ENCODE results near the gene INO80C. TPM values are rescaled to one million over a fixed set of nuclear protein-coding genes. Genes with fewer than 3 reads are reported as not detected.

INO80C gene
- total and polyA plus RNA-seq, 2 donors from 2014 or later = 20.9 to 38.2 TPM

DNA sequence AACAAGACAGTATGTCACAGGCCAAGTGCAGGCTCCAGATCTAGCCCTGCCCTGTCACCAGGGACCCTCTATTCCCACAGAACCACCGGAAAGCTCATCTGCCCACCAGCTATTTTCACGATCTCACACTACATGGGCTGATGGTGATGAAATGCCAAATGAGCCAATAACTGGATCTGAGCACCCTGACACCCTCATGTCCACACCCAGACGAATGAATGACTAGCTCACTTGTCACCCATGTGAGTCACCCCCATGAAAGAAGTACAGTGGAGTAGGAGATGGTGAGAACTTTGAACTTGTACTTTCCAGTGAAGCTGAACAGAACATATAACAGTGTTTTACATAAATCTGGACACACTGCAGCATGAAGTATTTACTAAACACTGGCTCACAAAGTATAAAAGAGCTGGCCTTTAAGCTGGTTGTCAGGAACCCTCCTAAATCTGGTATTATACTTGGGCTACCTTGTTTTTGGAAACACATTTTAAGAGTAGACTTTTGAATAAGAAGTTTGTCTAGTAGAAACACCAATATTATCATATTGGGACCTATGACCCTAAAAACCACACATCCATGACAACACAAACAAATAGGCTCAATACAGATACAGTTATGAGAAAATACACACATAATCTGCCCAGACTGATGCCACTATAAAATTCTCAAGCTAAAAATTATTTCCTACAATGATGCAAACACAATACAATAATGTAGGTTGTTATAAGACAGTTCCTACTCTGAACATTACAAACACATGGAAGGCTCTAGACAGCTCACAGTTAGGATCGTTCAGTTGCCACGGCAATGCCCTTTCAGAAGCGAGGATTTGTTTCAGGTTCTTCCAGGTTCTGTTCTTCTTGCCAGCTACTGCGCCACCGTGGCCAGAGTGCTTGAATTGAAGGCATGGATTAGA, 19.0 kb downstream of the INO80C start:
- Histone ChIP-seq H3K27ac (ENCODE audit: low read depth in 2 of 2, low read length in 2 of 2) (no peak overlapping the region), H3K4me3 (ENCODE audit: low read length in 3 of 3) (no peak overlapping the region), H3K9me3 (ENCODE audit: control insufficient read depth in 2 of 3, insufficient read depth in 1 of 3, low read length in 3 of 3) (no peaks in the 10 kb centered on the region), H3K9ac (ENCODE audit: low read length in 3 of 3) (no peak overlapping the region), H3K4me1 (ENCODE audit: control insufficient read depth in 2 of 3, insufficient read depth in 2 of 3, low read depth in 1 of 3, low read length in 3 of 3) (peaks cover 0 to 13% (median 5%) of the 10 kb centered on the region in 3 donors), H3K36me3 (ENCODE audit: control insufficient read depth in 2 of 3, insufficient read depth in 3 of 3, low read length in 3 of 3) (no peaks in the 10 kb centered on the region), H3K27me3 (ENCODE audit: control insufficient read depth, insufficient read depth, low read length) (no peaks in the 10 kb centered on the region)
- DNase-seq (no peak), FAIRE-seq (no peak)
- intact Hi-C loops (cut with DNase I) = no loop called here
- TF ChIP-seq CTCF (IDR thresholded peaks at IDR 0.05; ENCODE audit: borderline replicate concordance, extremely low read depth, insufficient read depth) = no peak

GRCh38 chr18:35477974-35478373, 19.8 kb downstream of the INO80C start:
- H3K27me3 ChIP-seq (ENCODE audit: control insufficient read depth, insufficient read depth, low read length) = no peaks in the 10 kb centered on the region
- H3K4me1 ChIP-seq (ENCODE audit: control insufficient read depth in 2 of 3, insufficient read depth in 2 of 3, low read depth in 1 of 3, low read length in 3 of 3) = peaks cover 0 to 13% (median 5%) of the 10 kb centered on the region in 3 donors
- peaks cover 0 to 5% (median 0%) of the 10 kb centered on the region in 3 donors for H3K36me3 ChIP-seq (ENCODE audit: control insufficient read depth in 2 of 3, insufficient read depth in 3 of 3, low read length in 3 of 3)
- H3K9ac ChIP-seq (ENCODE audit: low read length in 3 of 3) = no peak overlapping the region
- H3K9me3 ChIP-seq (ENCODE audit: control insufficient read depth in 2 of 3, insufficient read depth in 1 of 3, low read length in 3 of 3) = no peaks in the 10 kb centered on the region
- TF ChIP-seq CTCF (IDR thresholded peaks at IDR 0.05; ENCODE audit: borderline replicate concordance, extremely low read depth, insufficient read depth) = no peak
- H3K27ac ChIP-seq (ENCODE audit: low read depth in 2 of 2, low read length in 2 of 2) = no peak overlapping the region
- FAIRE-seq (no peak), DNase-seq (no peak)
- intact Hi-C loops (cut with DNase I) = no loop called here
- no peak overlapping the region for H3K4me3 ChIP-seq (ENCODE audit: low read length in 3 of 3)

- Histone ChIP-seq H3K27me3 (ENCODE audit: control insufficient read depth, insufficient read depth, low read length) (no peaks in the 10 kb centered on the region), H3K9me3 (ENCODE audit: control insufficient read depth in 2 of 3, insufficient read depth in 1 of 3, low read length in 3 of 3) (no peaks in the 10 kb centered on the region), H3K4me3 (ENCODE audit: low read length in 3 of 3) (no peak overlapping the region), H3K27ac (ENCODE audit: low read depth in 2 of 2, low read length in 2 of 2) (no peak overlapping the region), H3K36me3 (ENCODE audit: control insufficient read depth in 2 of 3, insufficient read depth in 3 of 3, low read length in 3 of 3) (peaks cover 0 to 6% (median 0%) of the 10 kb centered on the region in 3 donors), H3K9ac (ENCODE audit: low read length in 3 of 3) (no peak overlapping the region), H3K4me1 (ENCODE audit: control insufficient read depth in 2 of 3, insufficient read depth in 2 of 3, low read depth in 1 of 3, low read length in 3 of 3) (peaks cover 0 to 9% (median 5%) of the 10 kb centered on the region in 3 donors)
- no peak for TF ChIP-seq CTCF (IDR thresholded peaks at IDR 0.05; ENCODE audit: borderline replicate concordance, extremely low read depth, insufficient read depth)
- intact Hi-C loops (cut with DNase I) = no loop called here
- FAIRE-seq (no peak), DNase-seq (no peak)
Measured at GRCh38 chr18:35477497-35477896, 20.3 kb downstream of the INO80C start.
